Stimulated activated CD4-positive, alpha-beta T cell treated with anti-CD3 and anti-CD28 coated beads, TNF-alpha, amount 100 ng/mL, for 48 hours (primary cell): Measurements from ENCODE around the gene BDH1.

ENCODE experiments used
- DNase-seq, 3 donors: peaks; one replicate each; pipeline ENCODE4 v3.0.0-alpha.2; 2020; ENCODE audit warnings: low read depth in 3 of 3

BDH1 gene

DNA sequence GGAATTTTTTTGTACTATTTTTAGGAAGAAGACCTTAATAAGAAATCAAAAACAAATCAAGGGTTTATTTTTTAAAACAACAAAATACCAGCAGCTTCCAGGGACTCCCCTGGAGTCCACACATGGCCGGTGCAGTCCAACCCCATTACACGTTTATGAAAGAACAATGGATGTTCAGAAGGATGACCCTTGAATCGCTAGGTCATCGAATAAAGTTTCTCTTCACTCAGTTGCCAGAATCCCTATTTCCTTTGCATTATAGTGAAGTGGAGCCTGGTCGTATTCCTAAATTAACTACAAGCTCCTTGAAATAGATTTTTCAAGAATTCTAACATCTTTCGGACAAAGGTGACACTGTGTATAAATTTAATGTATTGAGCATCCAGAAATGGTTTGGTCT is 95.1 kb downstream of the BDH1 start:
- no peak for DNase-seq

DNA sequence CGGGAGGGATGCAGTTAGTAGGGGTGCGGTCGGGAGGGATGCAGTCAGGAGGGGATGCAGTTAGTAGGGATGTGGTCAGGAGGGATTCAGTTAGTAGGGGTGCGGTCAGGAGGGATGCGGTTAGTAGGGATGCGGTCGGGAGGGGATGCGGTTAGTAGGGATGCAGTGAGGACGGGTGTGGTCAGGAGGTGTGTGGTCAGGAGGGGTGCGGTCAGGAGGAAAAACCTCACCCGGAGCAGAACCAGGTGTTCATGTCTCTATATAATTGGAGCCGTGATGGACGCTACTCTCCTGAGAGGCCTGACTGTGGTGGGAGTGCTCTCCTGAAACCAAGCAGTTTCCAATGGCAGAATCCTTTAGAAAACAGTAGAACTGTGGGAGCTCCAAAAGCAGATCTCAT is 95.8 kb downstream of the BDH1 start:
- no peak for DNase-seq
